Measurements from ENCODE around the gene LRCH1. TPM values are rescaled to one million over a fixed set of nuclear protein-coding genes. Genes with fewer than 3 reads are reported as not detected.
"Not testable (repeated sequence)": the region's sequence is repeated elsewhere in the genome, so short reads cannot be mapped to it uniquely, and the experiment has no call there.

Gene LRCH1
- total RNA-seq, 1 experiment from 2014 or later, result 10.5 TPM

GRCh38 chr13:46509981-46510380 lies 43.0 kb upstream of the LRCH1 start:
- H3K79me2 ChIP-seq (ENCODE audit: low read depth), result no peaks in the 10 kb centered on the region
- H4K20me1 ChIP-seq (ENCODE audit: insufficient read depth), result no peaks in the 10 kb centered on the region
- H3K9me3 ChIP-seq (ENCODE audit: insufficient read depth, low read depth), result no peaks in the 10 kb centered on the region
- no peaks in the 10 kb centered on the region for H3K27me3 ChIP-seq (ENCODE audit: insufficient read depth, low read depth)
- H3K9me2 ChIP-seq (ENCODE audit: insufficient read depth), result no peaks in the 10 kb centered on the region
- POLR2A ChIA-PET (ENCODE audit: unreplicated experiment), result no interaction called here
- DNase-seq, result no peak
- intact Hi-C loops (cut with micrococcal nuclease; ENCODE audit: unreplicated experiment), result no loop called here
- H3K4me1 ChIP-seq (replicated peaks; ENCODE audit: insufficient read depth), result no peaks in the 10 kb centered on the region
- no peaks in the 10 kb centered on the region for H3F3A ChIP-seq (ENCODE audit: insufficient read depth, low read depth)
- no peak overlapping the region for H3K27ac ChIP-seq
- BruUV-seq (replicated peaks), result no TSS peak
- H2AFZ ChIP-seq, result no peak overlapping the region
- H3K4me2 ChIP-seq, result no peak overlapping the region
- H3K4me3 ChIP-seq, result no peak overlapping the region
- H3K36me3 ChIP-seq (ENCODE audit: low read depth), result no peaks in the 10 kb centered on the region
- TF ChIP-seq EZH2 (IDR thresholded peaks at IDR 0.05; ENCODE audit: low read depth), result no peak
- TF ChIP-seq, protein P1, sequence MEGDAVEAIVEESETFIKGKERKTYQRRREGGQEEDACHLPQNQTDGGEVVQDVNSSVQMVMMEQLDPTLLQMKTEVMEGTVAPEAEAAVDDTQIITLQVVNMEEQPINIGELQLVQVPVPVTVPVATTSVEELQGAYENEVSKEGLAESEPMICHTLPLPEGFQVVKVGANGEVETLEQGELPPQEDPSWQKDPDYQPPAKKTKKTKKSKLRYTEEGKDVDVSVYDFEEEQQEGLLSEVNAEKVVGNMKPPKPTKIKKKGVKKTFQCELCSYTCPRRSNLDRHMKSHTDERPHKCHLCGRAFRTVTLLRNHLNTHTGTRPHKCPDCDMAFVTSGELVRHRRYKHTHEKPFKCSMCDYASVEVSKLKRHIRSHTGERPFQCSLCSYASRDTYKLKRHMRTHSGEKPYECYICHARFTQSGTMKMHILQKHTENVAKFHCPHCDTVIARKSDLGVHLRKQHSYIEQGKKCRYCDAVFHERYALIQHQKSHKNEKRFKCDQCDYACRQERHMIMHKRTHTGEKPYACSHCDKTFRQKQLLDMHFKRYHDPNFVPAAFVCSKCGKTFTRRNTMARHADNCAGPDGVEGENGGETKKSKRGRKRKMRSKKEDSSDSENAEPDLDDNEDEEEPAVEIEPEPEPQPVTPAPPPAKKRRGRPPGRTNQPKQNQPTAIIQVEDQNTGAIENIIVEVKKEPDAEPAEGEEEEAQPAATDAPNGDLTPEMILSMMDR (conservative IDR thresholded peaks at IDR 0.05), result no peak
- CTCF ChIA-PET, result no interaction called here

DNA sequence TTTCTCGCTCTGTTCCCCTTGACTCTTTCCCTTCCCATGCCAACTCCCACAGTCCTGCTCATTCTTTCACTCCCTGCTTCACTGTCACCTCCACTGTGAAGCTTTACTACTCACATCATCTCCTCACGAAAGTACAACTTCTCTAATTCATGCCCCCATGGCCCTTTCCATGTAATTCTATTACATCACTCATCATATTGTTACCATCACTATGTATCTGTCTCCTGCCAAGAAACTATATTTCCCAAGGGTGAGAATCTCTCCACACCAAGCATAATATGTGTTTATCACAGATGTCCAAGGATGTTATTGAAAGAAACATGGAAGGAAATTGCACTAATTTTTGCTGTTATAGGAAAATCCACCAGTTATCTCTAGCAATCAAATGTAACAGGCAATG lies 37.2 kb upstream of the LRCH1 start:
- DNase-seq, result no peak
- Histone ChIP-seq H2AFZ (no peak overlapping the region), H3K4me3 (no peak overlapping the region), H3K27me3 (ENCODE audit: insufficient read depth, low read depth) (peaks cover 6% of the 10 kb centered on the region; the same call in 1 of the 2 replicates), H3F3A (ENCODE audit: insufficient read depth, low read depth) (no peaks in the 10 kb centered on the region), H3K36me3 (ENCODE audit: low read depth) (no peaks in the 10 kb centered on the region), H3K4me1 (replicated peaks; ENCODE audit: insufficient read depth) (no peaks in the 10 kb centered on the region), H3K27ac (no peak overlapping the region), H3K79me2 (ENCODE audit: low read depth) (no peaks in the 10 kb centered on the region), H3K9me3 (ENCODE audit: insufficient read depth, low read depth) (no peaks in the 10 kb centered on the region), H4K20me1 (ENCODE audit: insufficient read depth) (no peaks in the 10 kb centered on the region), H3K9me2 (ENCODE audit: insufficient read depth) (no peaks in the 10 kb centered on the region), H3K4me2 (no peak overlapping the region)
- TF ChIP-seq EZH2 (IDR thresholded peaks at IDR 0.05; ENCODE audit: low read depth), result no peak
- TF ChIP-seq, protein P1 (conservative IDR thresholded peaks at IDR 0.05), result no peak
- no TSS peak for BruUV-seq (replicated peaks)
- CTCF ChIA-PET, result no interaction called here
- intact Hi-C loops (cut with micrococcal nuclease; ENCODE audit: unreplicated experiment), result no loop called here
- POLR2A ChIA-PET (ENCODE audit: unreplicated experiment), result no interaction called here

DNA sequence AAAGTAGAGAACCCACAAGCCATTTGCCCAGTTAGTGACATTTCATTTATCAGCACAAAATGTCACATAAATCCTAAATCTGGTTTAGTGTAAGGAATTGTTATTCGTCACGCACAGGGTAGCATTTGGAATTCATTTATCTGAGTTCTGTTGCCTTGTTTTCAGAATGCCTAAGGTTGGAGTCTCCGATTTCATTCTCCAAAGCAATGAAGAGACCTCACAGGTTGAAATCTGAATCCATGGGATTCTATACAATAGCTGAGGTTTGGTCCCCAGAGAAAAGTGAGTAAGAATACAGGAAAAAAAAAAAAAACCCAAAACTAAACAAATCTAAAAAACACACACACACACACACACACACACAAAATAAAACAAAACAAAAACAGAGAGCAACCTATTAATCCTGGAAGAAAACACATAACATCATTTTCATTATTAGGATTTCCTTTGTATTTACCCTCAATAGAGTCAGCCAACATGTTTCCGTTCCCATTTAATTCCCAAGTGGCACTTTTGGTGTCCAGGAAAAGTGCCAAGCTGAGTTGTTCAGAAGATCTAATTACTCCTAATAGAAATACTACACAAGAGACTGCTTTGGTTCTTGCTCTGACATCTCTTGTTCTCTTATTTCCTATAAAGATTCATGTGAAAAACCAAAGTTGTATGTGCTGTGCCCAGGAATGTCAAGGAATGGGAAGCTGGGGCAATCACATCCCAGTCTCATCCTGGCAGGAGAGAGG lies 36.2 kb upstream of the LRCH1 start:
- H3K79me2 ChIP-seq (ENCODE audit: low read depth), result no peaks in the 10 kb centered on the region
- no peaks in the 10 kb centered on the region for H4K20me1 ChIP-seq (ENCODE audit: insufficient read depth)
- ChIA-PET CTCF (no interaction called here), POLR2A (ENCODE audit: unreplicated experiment) (no interaction called here)
- no peaks in the 10 kb centered on the region for H3K36me3 ChIP-seq (ENCODE audit: low read depth)
- peaks cover 6% of the 10 kb centered on the region; the same call in 1 of the 2 replicates for H3K27me3 ChIP-seq (ENCODE audit: insufficient read depth, low read depth)
- no peak overlapping the region for H2AFZ ChIP-seq
- H3K4me1 ChIP-seq (replicated peaks; ENCODE audit: insufficient read depth), result no peaks in the 10 kb centered on the region
- TF ChIP-seq EZH2 (IDR thresholded peaks at IDR 0.05; ENCODE audit: low read depth), result no peak
- TF ChIP-seq, protein P1 (conservative IDR thresholded peaks at IDR 0.05), result no peak
- BruUV-seq (replicated peaks), result no TSS peak
- DNase-seq, result no peak
- H3F3A ChIP-seq (ENCODE audit: insufficient read depth, low read depth), result no peaks in the 10 kb centered on the region
- no peaks in the 10 kb centered on the region for H3K9me3 ChIP-seq (ENCODE audit: insufficient read depth, low read depth)
- intact Hi-C loops (cut with micrococcal nuclease; ENCODE audit: unreplicated experiment), result no loop called here
- H3K4me3 ChIP-seq, result no peak overlapping the region
- H3K9me2 ChIP-seq (ENCODE audit: insufficient read depth), result no peaks in the 10 kb centered on the region
- H3K4me2 ChIP-seq, result no peak overlapping the region
- H3K27ac ChIP-seq, result no peak overlapping the region

- BruUV-seq (replicated peaks); CTCF ChIA-PET; H3K79me2 ChIP-seq (ENCODE audit: low read depth); H3K4me2 ChIP-seq; intact Hi-C loops (cut with micrococcal nuclease; ENCODE audit: unreplicated experiment); H3K27ac ChIP-seq; H2AFZ ChIP-seq; DNase-seq; H4K20me1 ChIP-seq (ENCODE audit: insufficient read depth); H3K9me3 ChIP-seq (ENCODE audit: insufficient read depth, low read depth); H3K4me3 ChIP-seq; POLR2A ChIA-PET (ENCODE audit: unreplicated experiment); H3K27me3 ChIP-seq (ENCODE audit: insufficient read depth, low read depth); H3K36me3 ChIP-seq (ENCODE audit: low read depth); H3K9me2 ChIP-seq (ENCODE audit: insufficient read depth); H3F3A ChIP-seq (ENCODE audit: insufficient read depth, low read depth); H3K4me1 ChIP-seq (replicated peaks; ENCODE audit: insufficient read depth): not testable (repeated sequence)
Measured at GRCh38 chr13:46517748-46518147, 35.2 kb upstream of the LRCH1 start.

Data from PC-9 (cell line).